ES-I3 (cell line): ENCODE data around the gene DNALI1.
"Not testable (repeated sequence)": the region's sequence is repeated elsewhere in the genome, so short reads cannot be mapped to it uniquely, and the experiment has no call there.

Source experiments
- H3K36me3 ChIP-seq: 2 replicates; pipeline ENCODE4 v1.6.1; 2013; ENCODE audit warnings: mild to moderate bottlenecking, low read length, control low read depth, moderate library complexity; ENCODE audit not compliant: insufficient read depth
- H3K4me1 ChIP-seq: 2 replicates; pipeline ENCODE4 v1.6.1; 2013; ENCODE audit warnings: mild to moderate bottlenecking, control low read depth, low read length; ENCODE audit not compliant: insufficient read depth
- H3K9ac ChIP-seq: 2 replicates; pipeline ENCODE4 v1.6.1; 2013; ENCODE audit warnings: low read depth, mild to moderate bottlenecking, low read length, moderate library complexity
- H3K9me3 ChIP-seq: 2 replicates; pipeline ENCODE4 v1.6.1; 2013; ENCODE audit warnings: mild to moderate bottlenecking, low read length, moderate library complexity; ENCODE audit not compliant: control insufficient read depth, insufficient read depth

The DNALI1 gene

DNA sequence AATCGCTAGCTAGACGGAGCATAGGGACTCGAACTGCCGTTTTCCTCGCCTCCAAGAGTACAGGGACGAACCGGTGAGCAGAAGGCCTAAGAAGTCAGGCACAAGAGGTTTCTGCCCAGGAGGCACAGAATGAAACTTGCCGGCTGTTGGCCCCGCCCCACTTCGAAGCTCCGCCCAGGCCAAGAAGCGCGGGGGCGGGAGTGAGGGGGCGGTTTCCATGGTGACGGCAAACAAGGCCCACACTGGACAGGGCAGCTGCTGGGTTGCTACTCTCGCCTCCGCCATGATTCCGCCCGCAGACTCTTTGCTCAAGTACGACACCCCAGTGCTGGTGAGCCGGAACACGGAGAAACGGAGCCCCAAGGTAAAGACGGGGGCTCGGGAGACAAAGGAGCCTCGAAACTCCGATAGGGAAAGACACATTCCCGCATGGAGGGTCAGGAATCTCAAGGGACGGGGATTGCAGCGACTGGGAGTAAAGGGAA is at the start of gene DNALI1:
Gene DNALI1, plus strand, starts transcription at position 229 of the 485 bp plus-strand sequence. Its CDS starts 55 bp downstream, at position 284.
- no peaks in the 10 kb centered on the region for H3K36me3 ChIP-seq
- H3K9ac ChIP-seq, result peak within 1 kb of the TSS; percentile 40; the same call in 1 of the 2 replicates
- peaks cover 3% of the 10 kb centered on the region; the same call in 1 of the 2 replicates for H3K9me3 ChIP-seq
- H3K4me1 ChIP-seq, result peaks cover 14% of the 10 kb centered on the region

DNA sequence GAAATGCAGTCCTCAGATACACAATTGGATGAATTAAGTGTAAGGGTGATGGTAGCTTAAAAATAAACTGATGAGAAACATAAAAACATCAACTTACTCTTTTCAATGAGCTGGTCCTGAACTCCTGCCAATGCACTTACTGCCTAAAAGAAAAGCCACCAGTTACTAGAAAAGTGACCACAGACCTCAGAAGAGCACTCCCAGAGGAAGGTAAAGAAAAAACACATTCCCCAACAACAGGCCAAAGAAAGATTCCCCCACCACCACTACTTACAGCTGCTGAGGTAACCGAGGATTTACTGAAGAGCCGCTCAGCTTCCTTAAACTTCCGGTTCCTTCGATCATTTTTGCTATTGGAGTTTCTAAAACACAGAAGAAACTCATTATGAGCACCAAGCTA is 47.6 kb upstream of the DNALI1 start:
- Histone ChIP-seq H3K9me3 (no peaks in the 10 kb centered on the region), H3K4me1 (peaks cover 6% of the 10 kb centered on the region; the same call in 1 of the 2 replicates), H3K9ac (no peak overlapping the region), H3K36me3 (peaks cover 6% of the 10 kb centered on the region; the same call in 1 of the 2 replicates)

DNA sequence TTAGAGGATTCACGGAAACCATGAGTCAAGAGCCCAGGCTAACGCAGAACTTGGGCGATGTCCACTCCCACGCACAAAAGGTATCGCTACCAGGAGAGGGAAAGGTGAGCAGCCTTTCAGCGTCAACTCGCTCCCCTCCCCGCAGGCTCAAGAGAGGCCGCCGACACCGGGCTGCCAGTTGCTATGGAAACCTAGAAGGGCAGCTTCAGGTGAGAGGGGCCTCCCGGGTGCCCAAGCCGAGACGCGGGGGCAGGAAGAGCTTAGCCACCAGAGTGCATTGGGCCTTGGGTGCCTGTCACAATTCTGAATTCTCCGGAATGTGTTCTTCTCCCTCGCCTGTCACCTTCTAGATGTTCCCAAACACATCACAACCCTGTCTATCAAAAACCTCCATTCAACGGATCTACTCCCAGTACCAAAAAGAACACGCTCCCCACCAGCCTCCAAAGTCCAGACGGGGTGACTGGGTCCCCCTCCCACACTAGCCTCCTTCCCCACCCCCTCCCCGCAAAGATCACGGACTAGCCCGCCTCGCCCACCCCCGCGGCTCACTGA is 42.9 kb upstream of the DNALI1 start:
- Histone ChIP-seq H3K4me1 (peaks cover 6% of the 10 kb centered on the region; the same call in 1 of the 2 replicates), H3K9me3 (no peaks in the 10 kb centered on the region), H3K36me3 (peaks cover 1% of the 10 kb centered on the region; the same call in 1 of the 2 replicates), H3K9ac (peak overlapping the region; percentile 67; the same call in 1 of the 2 replicates)

DNA sequence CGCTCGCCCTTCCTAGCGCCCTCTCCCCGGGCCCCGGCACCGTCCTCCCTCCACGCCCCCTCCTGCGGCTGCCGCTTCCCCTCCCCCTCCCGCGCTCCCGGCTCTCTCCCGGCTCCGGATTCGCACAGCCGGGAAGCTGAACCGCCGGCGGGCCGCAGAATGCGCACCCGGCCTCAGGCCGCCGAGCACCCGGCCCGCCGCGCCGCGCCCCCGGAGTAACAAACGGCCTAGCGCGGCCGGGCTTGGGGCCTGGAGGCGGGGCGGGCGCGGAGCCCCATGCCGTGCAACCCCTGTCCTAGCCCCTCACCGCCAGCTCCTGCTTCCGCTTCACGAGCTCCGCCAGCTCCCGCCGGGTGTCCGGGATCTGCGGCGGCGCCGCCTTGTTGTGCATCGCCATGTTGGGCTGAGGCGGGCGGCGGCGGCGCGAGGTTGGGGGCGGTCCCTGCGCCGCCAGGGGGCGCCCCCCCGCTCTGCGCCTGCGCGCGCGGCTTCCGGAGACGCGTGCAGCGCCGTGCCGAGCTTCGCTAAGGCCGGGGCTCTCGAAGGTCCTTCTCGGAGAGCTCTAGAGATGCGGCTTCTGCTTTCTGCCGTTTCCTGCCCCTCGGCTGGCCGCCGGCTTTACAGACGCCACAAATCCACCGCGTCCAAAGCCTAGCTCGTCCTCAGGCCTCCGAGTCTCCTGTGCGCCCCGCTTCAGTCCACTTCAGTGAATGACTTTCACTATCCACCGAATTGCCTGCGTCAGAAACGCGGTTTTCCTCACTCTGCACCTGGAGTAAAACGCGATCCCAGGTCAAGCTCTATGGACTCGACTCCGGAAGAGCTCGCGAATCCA is 42.2 kb upstream of the DNALI1 start, which contains the start of gene MEAF6:
Gene MEAF6, minus strand, starts transcription at position 417 of the 835 bp plus-strand sequence. Its CDS starts 20 bp downstream, at position 397.
- Histone ChIP-seq H3K9me3 (no peaks in the 10 kb centered on the region), H3K36me3 (no peaks in the 10 kb centered on the region; the same call in 1 of the 2 replicates), H3K9ac (peak within 1 kb of the TSS; percentile 67), H3K4me1 (peaks cover 6% of the 10 kb centered on the region; the same call in 1 of the 2 replicates)

DNA sequence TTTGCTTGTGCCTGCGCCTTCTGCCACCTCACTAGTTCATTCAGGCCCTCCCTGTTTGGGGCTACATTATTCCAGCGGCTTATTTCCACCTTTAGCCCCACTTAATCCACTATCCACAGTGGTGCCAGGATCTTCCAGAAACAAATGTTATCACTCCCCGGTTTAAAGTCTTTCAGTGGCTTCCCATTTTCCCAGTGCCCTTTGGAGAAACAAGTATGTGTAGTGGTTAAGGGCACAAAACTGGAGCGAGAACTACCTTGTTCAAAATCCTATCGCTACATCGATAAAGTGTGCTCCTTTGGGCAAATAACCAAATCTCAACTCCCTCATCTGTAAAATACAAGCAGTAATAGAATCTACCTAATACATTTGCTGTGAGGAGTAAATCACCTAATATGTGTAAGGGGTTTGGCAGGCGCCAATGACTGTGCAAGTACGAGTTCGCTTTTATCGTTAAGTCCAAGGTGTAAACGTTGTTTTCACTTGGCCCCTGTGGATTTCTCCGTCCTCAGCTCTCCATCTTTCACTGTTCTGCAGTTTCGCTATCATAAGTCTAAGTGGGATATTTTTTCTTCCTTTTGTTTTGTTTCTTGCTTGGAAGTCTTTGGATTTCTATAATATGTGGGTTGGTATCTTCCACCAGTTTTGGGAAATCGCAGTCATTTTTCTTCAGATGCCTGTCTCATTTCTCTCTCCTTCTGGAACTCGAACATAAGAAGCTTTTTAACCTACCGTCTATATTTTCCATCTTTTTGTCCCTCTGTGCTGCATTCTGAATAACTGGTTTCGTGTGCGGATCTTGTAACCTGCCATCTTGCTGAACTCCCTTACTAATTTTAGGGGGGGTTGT is 41.3 kb upstream of the DNALI1 start:
- peaks cover 6% of the 10 kb centered on the region; the same call in 1 of the 2 replicates for H3K4me1 ChIP-seq
- no peaks in the 10 kb centered on the region; the same call in 1 of the 2 replicates for H3K36me3 ChIP-seq
- peak overlapping the region; percentile 67 for H3K9ac ChIP-seq
- H3K9me3 ChIP-seq, result no peaks in the 10 kb centered on the region

DNA sequence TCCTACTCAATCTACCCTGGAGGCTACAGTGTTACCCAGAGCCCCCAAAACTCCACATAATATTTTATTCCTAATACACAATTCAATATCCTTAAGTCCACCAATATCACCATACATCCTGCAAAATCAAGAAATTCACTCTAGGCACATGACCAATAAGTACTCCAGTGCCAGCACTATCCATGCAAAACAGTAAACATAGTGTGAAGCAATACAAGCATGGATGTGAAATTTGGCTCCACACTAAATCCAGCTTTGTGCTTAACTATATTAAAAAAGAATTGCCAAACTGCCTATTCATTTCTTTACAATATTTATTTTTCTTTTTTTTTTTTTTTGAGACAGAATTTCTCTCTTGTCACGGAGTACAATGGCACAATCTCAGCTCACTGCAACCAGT is 39.2 kb upstream of the DNALI1 start:
- Histone ChIP-seq H3K36me3 (no peaks in the 10 kb centered on the region), H3K4me1 (peaks cover 6% of the 10 kb centered on the region; the same call in 1 of the 2 replicates), H3K9ac (no peak overlapping the region), H3K9me3 (no peaks in the 10 kb centered on the region)

DNA sequence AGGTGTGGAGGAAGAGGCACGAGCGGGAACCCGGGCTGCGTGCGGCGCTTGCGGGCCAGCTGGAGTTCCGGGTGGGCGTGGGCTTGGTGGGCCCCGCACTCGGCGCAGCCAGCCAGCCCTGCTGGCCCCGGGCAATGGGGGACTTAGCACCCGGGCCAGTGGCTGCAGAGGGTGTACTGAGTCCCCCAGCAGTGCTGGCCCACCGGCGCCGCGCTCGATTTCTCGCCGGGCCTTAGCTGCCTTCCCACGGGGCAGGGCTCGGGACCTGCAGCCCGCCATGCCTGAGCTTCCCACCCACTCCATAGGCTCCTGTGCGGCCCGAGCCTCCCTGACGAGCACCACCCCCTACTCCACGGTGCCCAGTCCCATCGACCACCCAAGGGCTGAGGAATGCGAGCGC is 38.5 kb upstream of the DNALI1 start:
- H3K36me3 ChIP-seq, result not testable (repeated sequence)

DNA sequence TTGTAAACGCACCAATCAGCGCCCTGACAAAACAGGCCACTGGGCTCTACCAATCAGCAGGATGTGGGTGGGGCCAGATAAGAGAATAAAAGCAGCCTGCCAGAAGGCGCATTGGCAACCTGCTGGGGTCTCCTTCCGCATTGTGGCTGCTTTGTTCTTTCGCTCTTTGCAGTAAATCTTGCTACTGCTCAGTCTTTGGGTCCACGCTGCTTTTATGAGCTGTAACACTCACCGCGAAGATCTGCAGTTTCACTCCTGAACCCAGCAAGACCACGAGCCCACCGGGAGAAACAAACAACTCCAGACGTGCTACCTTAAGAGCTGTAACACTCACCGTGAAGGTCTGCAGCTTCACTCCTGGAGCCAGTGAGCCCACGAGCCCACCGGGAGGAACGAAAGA is 37.8 kb upstream of the DNALI1 start:
- not testable (repeated sequence) for H3K4me1 ChIP-seq, H3K36me3 ChIP-seq, H3K9ac ChIP-seq, H3K9me3 ChIP-seq

More for the DNA sequence above, 38.5 kb upstream of the DNALI1 start:
- H3K9me3 ChIP-seq, H3K9ac ChIP-seq, H3K4me1 ChIP-seq: not testable (repeated sequence)

DNA sequence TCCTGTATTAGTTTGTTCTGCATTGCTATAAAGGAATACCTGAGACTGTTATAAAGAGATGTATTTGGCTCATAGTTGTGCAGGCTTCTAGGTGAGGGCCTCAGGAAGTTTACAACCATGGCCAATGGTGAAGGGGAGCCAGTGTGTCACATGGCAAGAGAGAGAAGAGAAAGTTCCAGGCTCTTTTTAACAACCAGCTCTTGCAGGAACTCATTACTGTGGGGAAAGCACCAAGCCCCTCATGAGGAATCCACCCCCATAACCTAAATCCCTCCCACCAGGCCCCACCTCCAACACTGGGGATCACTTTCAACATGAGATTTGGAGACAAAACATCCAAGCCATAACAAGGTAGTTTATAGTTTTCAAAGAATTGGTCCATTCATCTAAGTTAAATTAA is 37.1 kb upstream of the DNALI1 start:
- no peaks in the 10 kb centered on the region for H3K9me3 ChIP-seq
- H3K36me3 ChIP-seq, result no peaks in the 10 kb centered on the region
- no peaks in the 10 kb centered on the region; the same call in 1 of the 2 replicates for H3K4me1 ChIP-seq
- no peak overlapping the region; the same call in 1 of the 2 replicates for H3K9ac ChIP-seq

DNA sequence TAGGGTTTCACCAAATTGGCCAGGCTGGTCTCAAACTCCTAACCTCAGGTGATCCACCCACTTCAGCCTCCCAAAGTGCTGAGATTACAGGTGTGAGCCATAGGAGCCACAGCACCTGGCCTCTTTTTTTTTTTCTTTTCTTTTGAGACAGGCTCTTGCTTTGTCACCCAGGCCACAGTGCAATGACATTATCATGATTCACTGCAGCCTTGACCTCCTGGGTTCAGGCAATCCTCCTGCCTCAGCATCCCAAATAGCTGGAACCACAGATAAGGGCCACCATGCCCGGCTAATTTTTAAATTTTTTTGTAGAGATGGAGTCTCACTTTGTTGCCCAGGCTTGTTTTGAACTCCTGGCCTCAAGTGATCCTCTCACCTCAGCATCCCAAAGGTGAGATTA is 26.9 kb upstream of the DNALI1 start:
- not testable (repeated sequence) for H3K4me1 ChIP-seq

DNA sequence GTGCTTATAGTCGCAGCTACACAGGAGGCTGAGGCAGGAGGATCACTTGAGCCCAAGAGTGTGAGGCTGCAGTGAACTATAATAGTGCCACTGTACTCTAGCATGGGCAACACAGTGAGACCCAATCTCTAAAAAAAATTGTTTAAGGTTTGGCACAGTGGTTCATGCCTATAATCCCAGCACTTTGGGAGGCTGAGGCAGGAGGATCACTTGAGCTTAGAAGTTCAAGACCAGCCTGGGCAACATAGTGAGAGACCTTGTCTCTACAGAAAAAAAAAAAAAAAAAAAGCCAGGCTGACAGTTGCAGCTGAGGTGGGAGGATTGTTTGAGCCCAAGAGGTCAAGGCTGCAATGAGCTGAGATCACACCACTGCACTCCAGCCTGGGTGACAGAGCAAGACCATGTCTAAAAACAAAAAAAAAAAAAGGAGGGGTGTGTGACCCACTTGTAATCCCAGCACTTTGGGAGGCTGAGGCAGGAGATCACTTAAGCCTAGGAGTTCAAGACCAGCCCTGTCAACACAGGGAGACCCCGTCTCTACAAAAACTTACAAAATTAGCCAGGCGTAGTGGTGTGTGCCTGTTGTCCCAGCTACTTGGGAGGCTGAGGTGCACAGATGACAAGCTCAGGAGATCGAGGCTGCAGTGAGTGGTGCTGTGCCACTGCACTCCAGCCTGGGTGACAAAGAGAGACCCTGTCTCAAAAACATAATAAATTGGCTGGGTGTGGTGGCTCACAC is 24.2 kb upstream of the DNALI1 start:
- not testable (repeated sequence) for H3K9me3 ChIP-seq, H3K9ac ChIP-seq, H3K4me1 ChIP-seq, H3K36me3 ChIP-seq

More for the DNA sequence above, 26.9 kb upstream of the DNALI1 start:
- not testable (repeated sequence) for H3K9me3 ChIP-seq, H3K36me3 ChIP-seq, H3K9ac ChIP-seq

DNA sequence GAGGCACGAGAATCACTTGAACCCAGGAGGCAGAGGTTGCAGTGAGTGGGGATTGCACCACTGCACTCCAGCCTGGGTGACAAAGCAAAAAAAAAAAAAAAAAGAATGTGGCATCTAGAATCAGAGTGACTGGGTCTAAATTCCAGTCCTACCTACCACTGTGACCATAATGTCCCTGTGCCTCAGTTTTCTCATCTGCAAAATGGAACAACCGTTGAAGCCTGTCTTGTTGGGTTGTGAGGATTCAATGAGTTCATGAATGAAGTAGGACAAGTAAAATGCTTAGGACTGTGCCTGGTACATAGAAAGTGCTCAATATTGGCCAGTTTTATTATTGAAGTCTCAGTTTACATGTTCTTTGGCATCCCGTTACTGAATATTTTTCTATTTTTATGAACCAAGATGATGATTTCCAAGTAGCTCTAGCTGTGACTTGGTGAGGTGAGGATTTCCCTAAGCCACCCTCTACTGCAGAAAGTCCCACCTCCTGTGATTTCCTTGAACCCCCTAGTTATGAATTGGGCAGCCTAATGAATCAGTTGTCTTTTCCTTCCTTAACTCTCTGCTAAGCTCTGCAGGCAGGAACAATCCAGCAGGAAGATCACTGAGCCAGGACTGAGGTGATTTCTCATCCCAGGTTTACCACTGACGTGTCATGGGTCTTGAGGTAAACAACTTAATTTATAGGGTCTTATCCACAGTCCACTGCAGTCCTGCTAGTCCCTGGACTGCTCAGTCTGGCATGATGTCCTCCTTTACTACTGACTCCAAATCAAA is 23.2 kb upstream of the DNALI1 start:
- Histone ChIP-seq H3K9ac (no peak overlapping the region), H3K4me1 (no peaks in the 10 kb centered on the region; the same call in 1 of the 2 replicates), H3K36me3 (peaks cover 14% of the 10 kb centered on the region), H3K9me3 (no peaks in the 10 kb centered on the region)

DNA sequence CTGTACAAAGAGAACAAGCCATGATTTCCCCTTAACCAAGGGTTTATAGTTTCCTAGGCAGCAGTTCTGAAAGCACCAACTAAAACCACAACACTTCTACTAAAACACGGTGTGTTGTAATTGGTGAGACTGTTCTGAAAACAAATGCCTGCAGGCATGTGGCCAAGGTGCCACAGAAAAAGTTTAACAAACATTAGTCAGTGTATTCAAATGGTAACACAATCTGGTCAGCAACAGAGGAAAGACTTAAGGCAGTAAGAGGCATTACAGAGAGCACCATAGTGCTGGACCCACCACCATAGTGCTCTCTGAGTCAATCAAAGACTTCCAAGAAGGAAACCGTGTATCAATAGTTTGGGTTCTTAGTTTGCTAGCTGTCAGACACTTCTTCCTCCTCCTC is 19.4 kb upstream of the DNALI1 start:
- peaks cover 31% of the 10 kb centered on the region for H3K36me3 ChIP-seq
- H3K4me1 ChIP-seq, result no peaks in the 10 kb centered on the region; the same call in 1 of the 2 replicates
- H3K9me3 ChIP-seq, result no peaks in the 10 kb centered on the region
- H3K9ac ChIP-seq, result no peak overlapping the region
